HG03175 (cell line): ENCODE data around the gene PPA1.
"Not testable (repeated sequence)": the region's sequence is repeated elsewhere in the genome, so short reads cannot be mapped to it uniquely, and the experiment has no call there.

ENCODE experiments used
- ATAC-seq: cut with Tn5 transposase; IDR thresholded peaks from one replicate; pipeline ENCODE4 v1.9.1; 2021; ENCODE audit warnings: mild to moderate bottlenecking, moderate library complexity; ENCODE audit not compliant: unreplicated experiment

PPA1 gene

GRCh38 chr10:70222340-70222794 is 10.9 kb downstream of the PPA1 start:
- no peak for ATAC-seq

GRCh38 chr10:70221030-70221429 is 12.2 kb downstream of the PPA1 start:
- ATAC-seq = peak; percentile 30

- ATAC-seq = no peak
Measured at GRCh38 chr10:70212879-70213278, 20.4 kb downstream of the PPA1 start.

GRCh38 chr10:70212277-70212676 is 21.0 kb downstream of the PPA1 start:
- no peak for ATAC-seq

- ATAC-seq = no peak
Measured at GRCh38 chr10:70206762-70207161, 26.5 kb downstream of the PPA1 start.

GRCh38 chr10:70201105-70201504 is 32.1 kb downstream of the PPA1 start:
- no peak for ATAC-seq

- no peak for ATAC-seq
Measured at GRCh38 chr10:70198696-70199466, 34.3 kb downstream of the PPA1 start.

GRCh38 chr10:70197235-70197945 is 35.8 kb downstream of the PPA1 start:
- ATAC-seq = no peak

GRCh38 chr10:70193391-70193844 is 39.8 kb downstream of the PPA1 start:
- no peak for ATAC-seq

GRCh38 chr10:70192326-70192968 is 40.8 kb downstream of the PPA1 start:
- no peak for ATAC-seq

- no peak for ATAC-seq
Measured at GRCh38 chr10:70191972-70192305, 41.3 kb downstream of the PPA1 start.

- no peak for ATAC-seq
Measured at GRCh38 chr10:70191161-70191971, 41.9 kb downstream of the PPA1 start.

GRCh38 chr10:70190581-70190980 is 42.6 kb downstream of the PPA1 start:
- no peak for ATAC-seq

GRCh38 chr10:70190102-70190501 is 43.1 kb downstream of the PPA1 start:
- no peak for ATAC-seq

GRCh38 chr10:70188768-70189167 is 44.5 kb downstream of the PPA1 start:
- no peak for ATAC-seq

GRCh38 chr10:70186571-70186970 is 46.7 kb downstream of the PPA1 start:
- ATAC-seq = no peak

- ATAC-seq = no peak
Measured at GRCh38 chr10:70186090-70186489, 47.1 kb downstream of the PPA1 start.

GRCh38 chr10:70183304-70183703 is 49.9 kb downstream of the PPA1 start:
- no peak for ATAC-seq

- not testable (repeated sequence) for ATAC-seq
Measured at GRCh38 chr10:70179209-70179608, 54.0 kb downstream of the PPA1 start.

- ATAC-seq = no peak
Measured at GRCh38 chr10:70178139-70178725, 55.0 kb downstream of the PPA1 start.

- no peak for ATAC-seq
Measured at GRCh38 chr10:70176441-70176840, 56.8 kb downstream of the PPA1 start.
